HepG2 (cell line): ENCODE data around the gene VCL. TPM values are rescaled to one million over a fixed set of nuclear protein-coding genes. Genes with fewer than 3 reads are reported as not detected.

Experiments
- ELF3 ChIP-seq: IDR thresholded peaks from 2 replicates; pipeline ENCODE4 v1.6.1; 2016; ENCODE audit warnings: missing genetic modification reagents, missing compliant biosample characterization
- FLYWCH1 ChIP-seq: sonication (generic); formaldehyde crosslinking; IDR thresholded peaks from 2 replicates; pipeline ENCODE4 v1.8.1; 2023; ENCODE audit warnings: mild to moderate bottlenecking, missing genetic modification reagents
- SRF ChIP-seq: IDR thresholded peaks from 2 replicates; pipeline ENCODE4 v1.6.1; 2011; ENCODE audit warnings: mild to moderate bottlenecking, low read depth, low read length, moderate library complexity
- ZNF264 ChIP-seq: sonication (generic); formaldehyde crosslinking; IDR thresholded peaks from 2 replicates; pipeline ENCODE4 v1.4.0; 2020; ENCODE audit warnings: missing genetic modification reagents
- ZNF768 ChIP-seq: sonication (generic); formaldehyde crosslinking; IDR thresholded peaks from 2 replicates; pipeline ENCODE4 v1.4.0; 2020; ENCODE audit warnings: missing genetic modification reagents
- ZNF816 ChIP-seq: sonication (generic); formaldehyde crosslinking; IDR thresholded peaks from 2 replicates; pipeline ENCODE4 v1.8.0; 2022; ENCODE audit warnings: missing genetic modification reagents, mild to moderate bottlenecking, borderline replicate concordance
- polyA plus RNA-seq, 8 experiments: library from polyadenylated mRNA; depleted of rRNA in 3 of 8; stranded (reverse) in 7 of 8; unstranded in 1 of 8; fragments of >200 nt; fragmentation: Illumina TruSeq in 4 of 8; extraction: Trizol in 4 of 8; gene quantifications; 2 replicates each; pipeline versions ENCODE4 v1.2.1 to v1.2.3, GENCODE V29; 2011 to 2016; ENCODE audit warnings: low read depth in 4 of 8, missing spikeins in 1 of 8, mixed read lengths in 1 of 8; ENCODE audit not compliant: insufficient read depth in 1 of 8
- total RNA-seq, 5 experiments: library from RNA; depleted of rRNA; stranded (reverse); fragments of >200 nt; fragmentation: Illumina TruSeq; extraction: Trizol; gene quantifications; 2 replicates each; pipeline ENCODE4 v1.2.3, GENCODE V29; 2016; ENCODE audit warnings: low read depth in 1 of 5
- TF ChIP-seq, protein P1 (sequence below): sonication (generic); formaldehyde crosslinking; IDR thresholded peaks from 2 replicates; pipeline ENCODE4 v1.9.0; 2022; ENCODE audit warnings: missing genetic modification reagents, mild to moderate bottlenecking, borderline replicate concordance
- TF ChIP-seq, protein P2 (sequence below): IDR thresholded peaks from 2 replicates; pipeline ENCODE4 v1.6.1; 2016; ENCODE audit warnings: missing compliant biosample characterization, missing genetic modification reagents, borderline replicate concordance
- TF ChIP-seq, protein P3 (sequence below): IDR thresholded peaks from 2 replicates; pipeline ENCODE4 v1.6.1; 2012; ENCODE audit warnings: low read depth, low read length, improper control_type of control experiment

The VCL gene
- total and polyA plus RNA-seq, 2 of the 13 experiments (the other 11 are each of a cell fraction or from before 2014, with no cell fraction given), result 17.3 to 26.9 TPM

DNA sequence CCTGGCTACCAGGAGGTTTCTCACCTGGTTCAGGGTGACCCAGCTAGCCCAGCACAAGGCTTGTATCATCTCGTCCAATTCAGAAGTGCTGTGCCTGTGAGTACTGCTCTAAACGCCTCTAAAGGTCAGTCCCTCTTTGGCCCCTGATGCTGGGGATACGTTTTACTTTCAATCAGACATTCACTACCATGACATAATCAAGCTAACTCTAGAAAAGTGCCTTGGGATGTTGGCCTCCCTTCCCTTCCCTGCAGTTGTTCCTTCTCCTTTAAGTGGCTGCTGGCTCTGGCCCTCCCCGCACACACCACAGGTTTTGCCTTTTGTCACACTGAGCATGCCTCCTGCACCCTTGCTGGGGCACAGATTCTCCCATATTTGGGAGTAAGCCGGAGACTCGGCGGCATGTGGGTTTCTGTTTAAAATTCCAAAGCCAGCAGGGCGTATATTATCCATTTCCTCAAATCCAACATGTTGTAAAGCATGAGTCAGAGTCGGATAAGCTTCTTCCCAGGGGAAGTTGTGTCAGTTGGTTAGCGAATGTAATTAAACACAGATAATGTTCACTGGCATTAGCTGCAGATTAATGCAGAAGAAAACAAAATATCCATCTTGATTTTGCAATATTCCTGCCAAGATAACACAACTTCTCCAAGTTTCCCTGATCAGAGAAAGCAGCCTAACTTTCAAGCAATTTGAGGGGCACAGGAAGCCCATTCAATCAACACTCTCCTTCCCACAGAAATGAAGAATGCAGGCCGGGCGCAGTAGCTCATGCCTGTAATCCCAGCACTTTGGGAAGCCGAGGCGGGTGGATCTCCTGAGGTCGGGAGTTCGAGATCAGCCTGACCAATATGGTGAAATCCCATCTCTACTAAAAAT, 31.8 kb upstream of the VCL start (continued):
- TF ChIP-seq SRF (peak; percentile 92), ZNF768 (CRISPR knock-in tag) (no peak), ZNF264 (no peak), ELF3 (CRISPR knock-in tag) (peak; percentile 31; the same call in 1 of the 2 replicates), ZNF816 (CRISPR knock-in tag) (no peak), FLYWCH1 (no peak)
- TF ChIP-seq, protein P1, sequence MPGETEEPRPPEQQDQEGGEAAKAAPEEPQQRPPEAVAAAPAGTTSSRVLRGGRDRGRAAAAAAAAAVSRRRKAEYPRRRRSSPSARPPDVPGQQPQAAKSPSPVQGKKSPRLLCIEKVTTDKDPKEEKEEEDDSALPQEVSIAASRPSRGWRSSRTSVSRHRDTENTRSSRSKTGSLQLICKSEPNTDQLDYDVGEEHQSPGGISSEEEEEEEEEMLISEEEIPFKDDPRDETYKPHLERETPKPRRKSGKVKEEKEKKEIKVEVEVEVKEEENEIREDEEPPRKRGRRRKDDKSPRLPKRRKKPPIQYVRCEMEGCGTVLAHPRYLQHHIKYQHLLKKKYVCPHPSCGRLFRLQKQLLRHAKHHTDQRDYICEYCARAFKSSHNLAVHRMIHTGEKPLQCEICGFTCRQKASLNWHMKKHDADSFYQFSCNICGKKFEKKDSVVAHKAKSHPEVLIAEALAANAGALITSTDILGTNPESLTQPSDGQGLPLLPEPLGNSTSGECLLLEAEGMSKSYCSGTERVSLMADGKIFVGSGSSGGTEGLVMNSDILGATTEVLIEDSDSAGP, result peak; percentile 92
- TF ChIP-seq, protein P2, sequence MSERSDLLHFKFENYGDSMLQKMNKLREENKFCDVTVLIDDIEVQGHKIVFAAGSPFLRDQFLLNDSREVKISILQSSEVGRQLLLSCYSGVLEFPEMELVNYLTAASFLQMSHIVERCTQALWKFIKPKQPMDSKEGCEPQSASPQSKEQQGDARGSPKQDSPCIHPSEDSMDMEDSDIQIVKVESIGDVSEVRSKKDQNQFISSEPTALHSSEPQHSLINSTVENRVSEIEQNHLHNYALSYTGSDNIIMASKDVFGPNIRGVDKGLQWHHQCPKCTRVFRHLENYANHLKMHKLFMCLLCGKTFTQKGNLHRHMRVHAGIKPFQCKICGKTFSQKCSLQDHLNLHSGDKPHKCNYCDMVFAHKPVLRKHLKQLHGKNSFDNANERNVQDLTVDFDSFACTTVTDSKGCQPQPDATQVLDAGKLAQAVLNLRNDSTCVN, result no peak
- TF ChIP-seq, protein P3, sequence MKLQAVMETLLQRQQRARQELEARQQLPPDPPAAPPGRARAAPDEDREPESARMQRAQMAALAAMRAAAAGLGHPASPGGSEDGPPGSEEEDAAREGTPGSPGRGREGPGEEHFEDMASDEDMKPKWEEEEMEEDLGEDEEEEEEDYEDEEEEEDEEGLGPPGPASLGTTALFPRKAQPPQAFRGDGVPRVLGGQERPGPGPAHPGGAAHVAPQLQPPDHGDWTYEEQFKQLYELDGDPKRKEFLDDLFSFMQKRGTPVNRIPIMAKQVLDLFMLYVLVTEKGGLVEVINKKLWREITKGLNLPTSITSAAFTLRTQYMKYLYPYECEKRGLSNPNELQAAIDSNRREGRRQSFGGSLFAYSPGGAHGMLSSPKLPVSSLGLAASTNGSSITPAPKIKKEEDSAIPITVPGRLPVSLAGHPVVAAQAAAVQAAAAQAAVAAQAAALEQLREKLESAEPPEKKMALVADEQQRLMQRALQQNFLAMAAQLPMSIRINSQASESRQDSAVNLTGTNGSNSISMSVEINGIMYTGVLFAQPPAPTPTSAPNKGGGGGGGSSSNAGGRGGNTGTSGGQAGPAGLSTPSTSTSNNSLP, result 0 out of 2 replicates have a peak, but pooled peaks have one; percentile 8
